HG03064 (cell line): Measurements from ENCODE around the gene ACSM3.

ENCODE experiments used
- ATAC-seq: cut with Tn5 transposase; IDR thresholded peaks from one replicate; pipeline ENCODE4 v1.9.1; 2021; ENCODE audit warnings: low read depth; ENCODE audit not compliant: unreplicated experiment

The ACSM3 gene

DNA sequence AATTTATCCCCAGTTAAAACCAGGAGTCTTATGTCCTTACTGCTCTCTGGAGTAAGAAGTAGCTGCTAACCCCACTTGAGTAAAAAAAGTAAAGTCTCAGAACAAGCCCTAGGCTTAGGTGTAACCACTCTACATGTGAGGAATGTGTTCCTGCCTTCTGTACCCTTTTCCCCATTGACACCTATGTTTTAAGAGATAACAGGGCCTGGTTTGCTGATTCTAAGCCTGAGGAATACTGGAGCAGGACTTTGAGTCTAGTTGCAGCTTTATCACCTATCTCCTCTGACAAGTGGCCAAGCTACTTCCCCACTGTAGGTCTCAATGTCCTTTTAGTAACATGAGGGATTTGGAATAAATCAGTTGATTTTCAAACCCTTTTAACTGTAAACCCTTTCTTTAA lies 82.7 kb downstream of the ACSM3 start:
- ATAC-seq, result no peak
